Measurements from ENCODE around the gene RHPN2. TPM values are rescaled to one million over a fixed set of nuclear protein-coding genes. Genes with fewer than 3 reads are reported as not detected.

RHPN2 gene
- total RNA-seq, 4 donors from 2014 or later: 1.1 to 1.6 (median 1.6) TPM

DNA sequence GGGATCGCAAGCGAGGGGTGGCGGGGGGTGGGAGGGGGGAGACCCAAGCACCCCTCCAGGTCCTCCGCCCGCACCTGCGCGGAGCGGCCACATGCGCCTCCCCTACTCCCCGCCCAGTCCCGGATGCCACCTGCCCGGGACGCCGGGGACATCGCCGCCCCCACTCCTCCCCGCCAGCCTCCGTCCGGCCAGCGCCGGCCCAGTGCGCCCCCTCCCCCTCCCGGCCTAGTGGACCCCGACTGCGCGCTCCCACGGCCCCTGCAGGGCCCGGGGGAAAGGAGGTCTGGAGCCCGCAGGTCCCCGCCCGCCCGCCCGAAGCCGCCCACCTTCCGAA, 263 bp downstream of the RHPN2 start:
- H3K27ac ChIP-seq: peak overlapping the region in 3 of 4 donors; percentile 29 to 58 (median 35)
- H3K9me3 ChIP-seq: no peaks in the 10 kb centered on the region
- peaks cover 14 to 27% (median 17%) of the 10 kb centered on the region in 3 donors for H3K4me1 ChIP-seq
- no peak for DNase-seq
- H3K4me3 ChIP-seq: peak overlapping the region; percentile 49 to 83 (median 68)
- H3K36me3 ChIP-seq: no peaks in the 10 kb centered on the region
- no peak for TF ChIP-seq POLR2A (IDR thresholded peaks at IDR 0.05)
- TF ChIP-seq, protein P1, sequence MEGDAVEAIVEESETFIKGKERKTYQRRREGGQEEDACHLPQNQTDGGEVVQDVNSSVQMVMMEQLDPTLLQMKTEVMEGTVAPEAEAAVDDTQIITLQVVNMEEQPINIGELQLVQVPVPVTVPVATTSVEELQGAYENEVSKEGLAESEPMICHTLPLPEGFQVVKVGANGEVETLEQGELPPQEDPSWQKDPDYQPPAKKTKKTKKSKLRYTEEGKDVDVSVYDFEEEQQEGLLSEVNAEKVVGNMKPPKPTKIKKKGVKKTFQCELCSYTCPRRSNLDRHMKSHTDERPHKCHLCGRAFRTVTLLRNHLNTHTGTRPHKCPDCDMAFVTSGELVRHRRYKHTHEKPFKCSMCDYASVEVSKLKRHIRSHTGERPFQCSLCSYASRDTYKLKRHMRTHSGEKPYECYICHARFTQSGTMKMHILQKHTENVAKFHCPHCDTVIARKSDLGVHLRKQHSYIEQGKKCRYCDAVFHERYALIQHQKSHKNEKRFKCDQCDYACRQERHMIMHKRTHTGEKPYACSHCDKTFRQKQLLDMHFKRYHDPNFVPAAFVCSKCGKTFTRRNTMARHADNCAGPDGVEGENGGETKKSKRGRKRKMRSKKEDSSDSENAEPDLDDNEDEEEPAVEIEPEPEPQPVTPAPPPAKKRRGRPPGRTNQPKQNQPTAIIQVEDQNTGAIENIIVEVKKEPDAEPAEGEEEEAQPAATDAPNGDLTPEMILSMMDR (IDR thresholded peaks at IDR 0.05): peak in 1 of 6 experiments; percentile 5
- WGBS, 2 donors: no CpG with 5 or more reads among the region's 35 CpGs
- H3K27me3 ChIP-seq: peaks cover 0 to 48% (median 5%) of the 10 kb centered on the region in 4 donors
- intact Hi-C loops (cut with DNase I): no loop called here

DNA sequence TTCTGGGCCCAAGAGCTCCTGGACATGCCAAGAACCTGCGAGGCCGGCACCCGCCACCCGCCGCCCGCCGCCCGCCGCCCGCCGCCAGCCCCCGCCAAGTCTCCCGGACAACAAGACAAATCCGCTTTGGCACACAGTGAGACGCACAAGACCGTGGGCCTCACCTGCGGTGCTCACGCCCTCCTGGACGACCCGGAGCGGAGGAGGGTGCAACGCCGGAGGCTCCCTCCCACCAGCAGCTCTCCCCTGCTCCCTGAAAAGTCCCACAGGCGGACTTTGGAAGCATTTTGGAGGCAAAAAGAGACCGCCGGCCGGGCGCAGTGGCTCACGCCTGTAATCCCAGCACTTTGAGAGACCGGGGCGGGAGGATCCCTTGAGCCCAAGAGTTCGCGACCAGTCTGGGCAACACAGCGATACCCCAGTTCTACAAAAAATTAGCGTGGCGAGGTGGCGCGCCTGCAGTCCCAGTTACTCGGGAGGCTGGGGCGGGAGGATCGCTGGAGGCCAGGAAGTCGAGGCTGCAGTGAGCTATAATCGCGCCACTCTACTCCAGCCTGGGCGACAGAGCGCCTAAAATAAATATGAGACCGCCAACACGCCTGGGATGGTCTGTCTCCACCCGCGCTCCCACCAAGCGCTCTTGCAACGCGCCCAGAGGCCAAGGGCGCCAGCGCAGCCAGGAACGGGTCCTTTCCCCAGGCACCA, 783 bp downstream of the RHPN2 start:
- Histone ChIP-seq H3K4me3 (peak overlapping the region; percentile 49 to 83 (median 68)), H3K36me3 (no peaks in the 10 kb centered on the region), H3K27me3 (peaks cover 0 to 48% (median 5%) of the 10 kb centered on the region in 4 donors), H3K4me1 (peaks cover 14 to 27% (median 17%) of the 10 kb centered on the region in 3 donors), H3K27ac (peak overlapping the region in 1 of 4 donors; percentile 58), H3K9me3 (no peaks in the 10 kb centered on the region)
- TF ChIP-seq, protein P1 (IDR thresholded peaks at IDR 0.05): no peak
- no peak for TF ChIP-seq POLR2A (IDR thresholded peaks at IDR 0.05)
- no peak for DNase-seq
- 13% methylated on average over 11 of the region's 56 CpGs; no CpG with 5 or more reads in 1 of the 2 donors for WGBS, 2 donors
- intact Hi-C loops (cut with DNase I): no loop called here

DNA sequence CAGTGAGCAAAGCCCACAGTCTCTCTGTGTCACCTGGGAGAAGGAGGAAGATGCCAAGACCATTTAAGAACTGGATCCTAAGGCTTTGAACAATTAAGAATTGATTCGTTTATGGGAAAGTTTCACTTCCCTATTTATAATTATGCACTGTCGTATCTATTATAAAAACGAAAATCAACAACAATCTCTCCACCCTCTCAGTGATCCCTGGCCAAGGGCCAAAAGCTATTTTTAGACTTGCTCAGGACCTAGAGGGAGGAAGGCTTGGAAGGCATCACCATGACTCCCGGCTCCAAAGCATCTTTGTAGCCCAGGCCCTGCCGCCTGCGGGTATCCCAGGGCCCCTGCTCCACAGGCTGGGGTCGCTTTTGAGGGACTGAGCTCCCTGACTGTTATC, 1.3 kb downstream of the RHPN2 start:
- Histone ChIP-seq H3K4me1 (peaks cover 14 to 27% (median 17%) of the 10 kb centered on the region in 3 donors), H3K27ac (no peak overlapping the region), H3K36me3 (no peaks in the 10 kb centered on the region), H3K4me3 (peak overlapping the region in 3 of 4 donors; percentile 49 to 83 (median 75)), H3K27me3 (peaks cover 0 to 48% (median 5%) of the 10 kb centered on the region in 4 donors), H3K9me3 (no peaks in the 10 kb centered on the region)
- no peak for TF ChIP-seq POLR2A (IDR thresholded peaks at IDR 0.05)
- TF ChIP-seq, protein P1 (IDR thresholded peaks at IDR 0.05): no peak
- intact Hi-C loops (cut with DNase I): no loop called here
- no peak for DNase-seq
- WGBS, 2 donors: 4 to 10% methylated on average over 3 of the region's 7 CpGs

DNA sequence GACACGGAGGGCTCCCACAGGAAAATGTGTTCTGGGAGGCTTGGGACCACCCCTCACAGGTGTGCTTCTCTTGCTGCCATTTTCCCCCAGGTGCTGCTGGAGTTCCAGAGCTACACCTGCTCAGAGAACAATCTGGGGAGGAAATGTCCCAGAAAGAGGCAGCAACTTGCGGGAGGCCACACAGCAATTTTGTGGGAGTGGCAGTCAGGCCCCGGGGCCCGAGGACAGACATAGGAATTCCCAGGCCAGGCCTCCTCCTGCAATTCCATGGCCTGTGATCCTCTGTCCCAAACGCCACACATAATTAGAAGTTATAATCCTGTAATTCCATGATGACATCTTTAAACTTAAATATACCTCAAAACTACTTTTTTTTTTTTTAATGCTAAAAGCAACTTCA, 1.8 kb downstream of the RHPN2 start:
- H3K4me3 ChIP-seq: no peak overlapping the region
- TF ChIP-seq POLR2A (IDR thresholded peaks at IDR 0.05): no peak
- TF ChIP-seq, protein P1 (IDR thresholded peaks at IDR 0.05): no peak
- 74 to 82% methylated on average over 2 to 4 of the region's 5 CpGs for WGBS, 2 donors
- no peak for DNase-seq
- intact Hi-C loops (cut with DNase I): no loop called here
- peaks cover 0 to 48% (median 5%) of the 10 kb centered on the region in 4 donors for H3K27me3 ChIP-seq
- H3K4me1 ChIP-seq: peaks cover 14 to 27% (median 17%) of the 10 kb centered on the region in 3 donors
- H3K36me3 ChIP-seq: no peaks in the 10 kb centered on the region
- no peak overlapping the region for H3K27ac ChIP-seq
- no peaks in the 10 kb centered on the region for H3K9me3 ChIP-seq

DNA sequence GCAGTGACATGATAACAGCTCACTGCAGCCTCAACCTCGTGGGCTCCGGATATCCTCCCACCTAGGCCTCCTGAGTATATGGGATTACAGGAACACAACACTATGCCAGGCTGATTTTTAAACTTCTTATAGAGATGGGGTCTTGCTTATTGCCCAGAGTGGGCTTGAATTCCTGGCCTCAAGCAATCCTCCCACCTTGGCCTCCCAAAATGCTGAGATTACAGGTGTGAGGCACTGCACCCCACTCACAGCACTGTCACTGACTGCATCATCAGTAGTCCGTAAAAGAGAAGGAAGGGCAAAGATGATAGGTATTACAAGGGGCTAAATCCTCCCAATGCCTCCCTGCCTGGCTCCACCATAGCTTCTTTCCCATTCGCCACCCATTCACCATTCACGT, 4.1 kb downstream of the RHPN2 start:
- H3K4me3 ChIP-seq: no peak overlapping the region
- no peaks in the 10 kb centered on the region for H3K36me3 ChIP-seq
- intact Hi-C loops (cut with DNase I): no loop called here
- no peak for TF ChIP-seq POLR2A (IDR thresholded peaks at IDR 0.05)
- TF ChIP-seq, protein P1 (IDR thresholded peaks at IDR 0.05): no peak
- no peaks in the 10 kb centered on the region for H3K9me3 ChIP-seq
- peaks cover 14 to 27% (median 17%) of the 10 kb centered on the region in 3 donors for H3K4me1 ChIP-seq
- H3K27ac ChIP-seq: no peak overlapping the region
- 73 to 77% methylated on average over 5 of the region's 5 CpGs for WGBS, 2 donors
- no peak for DNase-seq
- H3K27me3 ChIP-seq: peaks cover 0 to 48% (median 5%) of the 10 kb centered on the region in 4 donors

All from esophagus squamous epithelium (tissue), 5 donors.